Activated CD8-positive, alpha-beta memory T cell treated with anti-CD3 and anti-CD28 coated beads, Interleukin-2, amount 50 U/mL, for 1 hour (primary cell): Measurements from ENCODE around the gene RNF214.
"Not testable (repeated sequence)": the region's sequence is repeated elsewhere in the genome, so short reads cannot be mapped to it uniquely, and the experiment has no call there.

Experiments
- DNase-seq: peaks from one replicate; pipeline ENCODE4 v3.0.0-alpha.2; 2020; ENCODE audit errors: extremely low read depth

Gene RNF214

DNA sequence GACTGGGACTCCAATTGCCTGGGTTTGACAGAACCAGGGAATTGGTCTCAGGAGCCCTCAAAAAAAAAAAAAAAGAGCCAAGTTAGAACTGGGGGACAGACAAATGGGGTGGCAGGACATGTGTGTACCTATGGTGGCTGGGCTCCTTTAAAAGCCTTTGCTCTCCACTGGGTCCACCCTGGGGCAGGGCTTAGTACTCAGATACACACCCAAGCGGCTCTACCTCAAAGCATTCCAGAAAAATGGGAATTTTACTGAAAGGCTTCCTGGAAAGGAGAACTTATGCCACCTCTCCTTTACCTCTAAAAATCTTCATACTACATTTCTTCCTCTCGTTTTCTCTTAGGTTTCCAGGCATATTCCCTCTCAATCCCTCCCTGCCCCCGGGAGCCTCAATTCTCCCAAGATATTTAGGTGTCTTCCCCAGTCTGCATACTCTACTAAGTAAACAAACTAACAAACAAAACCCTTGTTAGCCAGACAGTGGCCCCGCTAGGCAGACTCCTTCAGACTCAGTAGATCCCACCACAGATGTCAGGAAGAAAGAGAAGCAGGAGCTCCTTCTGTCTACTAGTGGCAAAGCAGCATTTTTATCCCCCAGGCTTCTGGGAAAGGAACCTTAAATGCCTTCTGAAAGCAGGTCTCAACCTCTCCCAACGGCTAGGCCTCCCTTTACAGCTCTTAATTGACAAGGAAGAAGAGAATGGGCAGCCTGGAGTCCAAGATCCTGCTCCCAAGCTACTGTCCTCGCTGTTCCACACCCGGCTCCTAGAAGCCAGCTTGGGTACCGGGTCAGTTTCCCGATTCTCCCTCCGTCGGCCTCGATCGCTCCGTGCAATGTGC, 1.3 kb upstream of the RNF214 start:
- no peak for DNase-seq

- DNase-seq: no peak
These were observed 704 bp upstream of the RNF214 start, which contains the start of gene PCSK7 for GRCh38 chr11:117231842-117232091. Gene PCSK7, minus strand, starts transcription at chr11:117232073. Its CDS starts 2,229 bp downstream, at chr11:117229844.

- no peak for DNase-seq
These were observed 489 bp downstream of the RNF214 start for GRCh38 chr11:117232911-117233409.

- DNase-seq: no peak
These were observed 5.8 kb downstream of the RNF214 start for GRCh38 chr11:117238221-117238620.

DNA sequence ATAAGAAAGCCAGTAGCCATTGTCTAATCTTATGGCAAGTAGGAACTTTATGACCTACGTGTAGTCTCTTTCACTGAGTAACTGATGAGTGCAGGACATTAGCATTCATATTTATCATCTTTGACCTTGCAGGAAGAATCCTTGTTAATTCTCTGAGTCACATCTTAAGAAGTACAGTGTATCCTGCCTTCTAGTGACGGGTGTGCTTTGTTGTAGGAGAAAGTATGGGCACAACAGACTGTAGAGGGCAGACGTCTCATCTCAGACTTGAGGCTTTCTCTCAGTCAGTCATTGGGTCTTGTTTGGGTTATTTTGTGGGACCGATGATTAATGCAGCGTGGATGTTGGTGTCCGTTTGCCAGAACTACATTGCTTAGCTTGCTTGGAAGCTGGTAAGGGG, 6.8 kb downstream of the RNF214 start:
- DNase-seq: no peak

DNA sequence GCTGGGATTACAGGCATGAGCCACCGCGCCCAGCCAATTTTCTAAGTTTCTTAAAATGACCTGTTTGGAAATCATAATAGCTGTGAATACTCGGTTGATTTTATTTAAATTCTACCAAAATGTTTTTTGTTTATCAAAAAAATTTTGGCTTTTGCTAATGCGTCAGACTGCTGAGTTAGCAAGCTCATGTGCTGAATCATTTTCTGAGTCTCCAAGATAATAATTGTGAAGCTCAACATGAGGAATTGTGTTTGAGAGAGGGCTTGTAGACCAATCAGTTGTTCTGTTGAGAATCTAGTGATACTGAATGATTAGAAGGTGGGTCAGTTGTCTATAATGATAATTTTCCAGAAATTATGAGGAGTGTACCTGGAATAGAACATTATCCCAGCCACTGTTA, 15.9 kb downstream of the RNF214 start:
- no peak for DNase-seq

DNA sequence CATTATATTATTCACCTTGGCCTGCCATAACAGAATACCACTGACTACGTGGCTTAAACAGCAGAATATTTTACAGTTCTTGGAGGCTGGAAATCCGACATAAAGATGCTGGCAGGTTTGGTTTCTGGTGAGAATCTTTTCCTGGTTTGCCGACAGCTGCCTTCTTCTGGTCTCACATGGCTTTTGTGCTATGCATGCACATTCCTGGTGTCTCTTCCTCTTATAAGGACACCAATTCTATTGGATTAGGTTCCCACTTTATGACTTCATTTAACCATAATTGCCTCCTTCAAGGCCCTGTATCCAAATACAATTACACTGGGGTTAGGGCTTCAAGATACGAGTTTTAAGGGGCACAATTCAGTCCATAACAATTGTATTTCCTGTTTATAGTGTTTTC, 17.1 kb downstream of the RNF214 start:
- no peak for DNase-seq

DNA sequence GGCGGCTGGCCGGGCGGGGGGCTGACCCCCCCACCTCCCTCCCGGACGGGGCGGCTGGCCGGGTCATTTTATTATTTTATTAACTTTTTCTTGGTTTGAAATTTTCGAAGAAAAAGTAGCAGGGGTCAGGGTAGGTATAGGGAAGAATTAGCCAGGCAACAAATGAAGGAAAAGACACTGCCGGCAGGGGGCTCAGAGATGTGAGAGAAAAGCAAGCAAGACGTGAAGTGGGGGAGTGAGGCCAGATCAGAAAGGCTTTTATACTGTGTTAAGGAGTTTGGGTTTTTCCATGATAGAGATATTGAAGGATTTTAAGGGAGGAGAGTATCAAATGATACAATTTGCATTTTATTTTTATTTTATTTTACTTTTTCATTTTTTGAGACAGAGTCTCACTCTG, 19.0 kb downstream of the RNF214 start:
- DNase-seq: no peak

DNA sequence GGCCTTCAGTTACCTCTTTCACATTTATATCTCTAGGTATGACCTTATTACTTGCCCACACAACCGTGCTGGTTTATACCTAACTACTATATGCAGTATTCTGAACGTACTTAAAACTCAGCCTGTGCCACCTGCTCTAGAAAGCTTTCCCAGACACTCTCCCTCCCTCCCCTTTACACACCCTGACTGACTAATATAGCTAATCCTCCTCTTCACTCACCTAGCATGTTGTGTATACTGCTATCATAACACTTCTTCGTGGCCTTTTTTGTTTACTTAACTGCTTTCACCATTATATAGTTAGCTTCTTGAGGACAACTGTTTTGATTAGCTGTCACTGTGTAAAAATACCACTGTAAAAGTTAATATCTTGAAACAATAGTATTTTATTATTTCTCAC, 23.5 kb downstream of the RNF214 start:
- DNase-seq: no peak

GRCh38 chr11:117256573-117256972, 24.1 kb downstream of the RNF214 start:
- no peak for DNase-seq

DNA sequence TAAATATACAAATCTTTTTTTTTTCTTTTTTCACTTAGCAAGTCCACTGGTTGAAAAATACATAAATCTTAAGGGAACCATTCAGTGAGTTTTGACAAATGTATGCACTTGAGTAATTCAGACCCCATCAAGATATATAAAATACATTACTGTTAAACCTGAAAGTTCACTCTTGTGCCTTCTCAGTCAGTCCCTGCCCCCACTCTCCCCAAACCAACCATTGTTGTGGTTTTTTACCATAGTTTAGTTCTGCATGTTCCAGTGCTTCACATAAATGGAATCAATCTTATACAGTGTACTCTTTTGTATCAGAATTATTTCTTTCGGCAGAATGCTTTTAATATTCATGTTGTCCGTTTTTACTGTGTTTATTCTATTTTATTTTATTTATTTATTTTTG, 26.1 kb downstream of the RNF214 start:
- no peak for DNase-seq

DNA sequence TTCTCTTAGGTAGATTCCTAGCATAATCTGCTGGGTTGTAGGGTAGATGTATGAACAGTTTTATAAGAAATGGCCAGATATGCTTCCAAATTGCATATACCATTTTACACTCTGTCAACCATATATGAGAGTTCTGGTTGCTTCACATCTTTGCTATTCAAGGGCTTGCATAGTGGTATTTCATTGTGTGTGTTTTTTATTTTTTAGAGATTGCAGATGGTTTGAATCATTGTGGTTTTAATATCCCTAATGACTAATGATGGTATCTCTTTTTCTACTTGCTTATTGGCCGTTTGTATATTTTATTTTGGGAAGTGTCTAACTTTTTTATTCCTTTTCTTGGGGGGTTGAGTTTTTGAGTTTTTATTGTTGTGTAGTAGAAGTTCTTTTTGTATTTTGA, 26.9 kb downstream of the RNF214 start:
- DNase-seq: no peak

GRCh38 chr11:117264624-117265323, 32.3 kb downstream of the RNF214 start:
- not testable (repeated sequence) for DNase-seq

DNA sequence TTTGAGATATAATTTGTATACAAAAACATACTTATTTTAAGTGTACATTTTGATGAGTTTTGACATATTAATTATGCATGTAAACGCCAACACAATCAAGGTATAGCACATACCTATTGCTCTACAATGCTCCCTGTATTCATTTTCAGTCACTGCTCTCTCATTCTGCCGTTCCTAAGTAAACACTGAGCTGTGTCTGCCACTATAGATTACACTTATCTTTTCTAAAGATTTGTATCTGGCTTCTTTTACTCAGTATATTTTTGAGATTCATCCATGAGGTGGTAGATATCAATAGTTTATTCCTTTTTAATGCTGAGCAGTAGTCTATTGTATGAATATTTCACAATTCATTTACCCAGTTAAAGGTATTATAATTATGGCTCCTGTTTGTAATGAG, 33.3 kb downstream of the RNF214 start:
- DNase-seq: no peak

DNA sequence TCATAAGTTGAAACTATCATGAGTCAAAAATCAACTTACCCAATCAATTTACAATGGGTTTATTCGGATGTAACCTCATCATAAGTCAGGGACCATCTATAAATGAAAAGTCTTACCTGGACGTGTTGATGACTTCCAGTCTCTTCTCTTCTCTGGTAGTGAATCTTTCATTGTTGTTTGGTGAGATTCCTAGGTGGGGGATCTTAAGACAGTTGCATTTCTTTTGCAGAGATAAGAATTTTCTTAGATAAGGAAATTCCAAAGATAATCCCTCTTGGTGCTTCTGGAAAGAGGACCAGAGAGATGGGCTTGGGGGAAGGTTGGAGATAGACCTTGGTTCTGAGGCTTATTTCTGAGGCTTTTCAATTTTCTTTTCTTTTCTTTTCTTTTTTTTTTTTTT, 37.4 kb downstream of the RNF214 start:
- DNase-seq: no peak

- DNase-seq: no peak
These were observed 38.7 kb downstream of the RNF214 start for GRCh38 chr11:117271208-117271607.

GRCh38 chr11:117272175-117272574, 39.7 kb downstream of the RNF214 start:
- not testable (repeated sequence) for DNase-seq

GRCh38 chr11:117273550-117274289, 41.2 kb downstream of the RNF214 start:
- no peak for DNase-seq

DNA sequence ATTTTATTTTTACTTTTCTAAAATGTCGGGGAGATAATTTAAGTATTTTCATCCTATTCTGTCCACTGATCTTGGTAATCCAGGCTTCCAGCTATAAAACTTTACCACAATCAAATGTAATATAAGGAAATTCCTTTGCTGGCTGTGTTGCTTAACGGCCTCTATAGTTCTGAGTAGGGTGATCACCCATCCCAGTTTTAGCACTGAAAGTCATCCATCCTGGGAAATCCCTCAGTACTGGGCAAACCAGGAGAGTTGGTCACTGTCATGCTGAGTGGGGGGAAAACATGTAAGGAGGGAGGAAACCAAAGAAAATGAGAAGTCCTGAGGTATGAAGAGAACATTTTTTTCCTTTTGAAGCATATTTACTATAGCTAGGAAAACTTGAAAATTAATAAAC, 45.9 kb downstream of the RNF214 start:
- DNase-seq: no peak

- DNase-seq: no peak
These were observed 47.4 kb downstream of the RNF214 start for GRCh38 chr11:117279711-117280376.

- DNase-seq: no peak
These were observed 48.7 kb downstream of the RNF214 start for GRCh38 chr11:117281159-117281558.

GRCh38 chr11:117281869-117282268, 49.4 kb downstream of the RNF214 start:
- no peak for DNase-seq
